SK-N-SH treated with all-trans-retinoic acid at 6 μM for 48 hours (cell line): ENCODE measurements around the gene CUL1.

Experiments used
- ATAC-seq: fragments of 200-7000 bp; cut with Tn5 transposase; 3 replicates; pipeline ENCODE4 v1.9.1; 2020; ENCODE audit warnings: mild to moderate bottlenecking, moderate library complexity
- ARNTL ChIP-seq: fragments of 450-650 bp; formaldehyde crosslinking; IDR thresholded peaks from 2 replicates; pipeline ENCODE4 v1.5.0; 2020; ENCODE audit warnings: low read depth, mild to moderate bottlenecking, moderate library complexity, borderline replicate concordance
- BACH2 ChIP-seq: fragments of 250-450 bp; sonication (Bioruptor Pico); IDR thresholded peaks from 2 replicates; pipeline ENCODE4 v1.9.0; 2021; ENCODE audit warnings: mild to moderate bottlenecking, borderline replicate concordance
- CSDC2 ChIP-seq: fragments of 250-450 bp; sonication (Bioruptor Pico); IDR thresholded peaks from 2 replicates; pipeline ENCODE4 v1.5.0; 2020; ENCODE audit warnings: mild to moderate bottlenecking, moderate library complexity
- ESRRG ChIP-seq: fragments of 250-450 bp; sonication (Bioruptor Pico); IDR thresholded peaks from 2 replicates; pipeline ENCODE4 v1.6.1; 2021; ENCODE audit warnings: mild to moderate bottlenecking
- GLIS3 ChIP-seq: fragments of 250-450 bp; sonication (Bioruptor Pico); IDR thresholded peaks from 2 replicates; pipeline ENCODE4 v1.5.0; 2020; ENCODE audit warnings: mild to moderate bottlenecking, moderate library complexity
- ISL1 ChIP-seq: fragments of 250-450 bp; sonication (Bioruptor Pico); IDR thresholded peaks from 2 replicates; pipeline ENCODE4 v2.1.2; 2022; ENCODE audit warnings: mild to moderate bottlenecking, moderate library complexity
- OSR1 ChIP-seq: fragments of 250-450 bp; sonication (Bioruptor Pico); IDR thresholded peaks from 2 replicates; pipeline ENCODE4 v1.8.0; 2022; ENCODE audit warnings: moderate library complexity, mild to moderate bottlenecking, inconsistent platforms
- PPARA ChIP-seq: fragments of 250-450 bp; sonication (Bioruptor Pico); IDR thresholded peaks from 2 replicates; pipeline ENCODE4 v1.5.0; 2020; ENCODE audit warnings: mild to moderate bottlenecking, borderline replicate concordance
- RARB ChIP-seq: fragments of 250-450 bp; sonication (Bioruptor Pico); IDR thresholded peaks from 2 replicates; pipeline ENCODE4 v1.8.0; 2021; ENCODE audit warnings: mild to moderate bottlenecking, moderate library complexity
- SNAI2 ChIP-seq: fragments of 250-450 bp; sonication (Bioruptor Pico); IDR thresholded peaks from 2 replicates; pipeline ENCODE4 v1.5.0; 2020; ENCODE audit warnings: mild to moderate bottlenecking, moderate library complexity
- TCF4 ChIP-seq: fragments of 250-450 bp; sonication (Bioruptor Pico); IDR thresholded peaks from 2 replicates; pipeline ENCODE4 v1.8.0; 2021; ENCODE audit warnings: mild to moderate bottlenecking, moderate library complexity, borderline replicate concordance
- TOX ChIP-seq: fragments of 250-450 bp; sonication (Bioruptor Pico); IDR thresholded peaks from 2 replicates; pipeline ENCODE4 v1.8.0; 2021; ENCODE audit warnings: mild to moderate bottlenecking, moderate library complexity, borderline replicate concordance
- TSHZ2 ChIP-seq: fragments of 250-450 bp; sonication (Bioruptor Pico); IDR thresholded peaks from 2 replicates; pipeline ENCODE4 v1.5.0; 2020; ENCODE audit warnings: mild to moderate bottlenecking, moderate library complexity
- ZC3H10 ChIP-seq: fragments of 250-450 bp; sonication (Bioruptor Pico); IDR thresholded peaks from 2 replicates; pipeline ENCODE4 v1.5.1; 2021; ENCODE audit warnings: mild to moderate bottlenecking, moderate library complexity
- ZFP3 ChIP-seq: fragments of 250-450 bp; sonication (Bioruptor Pico); IDR thresholded peaks from 2 replicates; pipeline ENCODE4 v1.5.0; 2020; ENCODE audit warnings: mild to moderate bottlenecking, moderate library complexity
- ZFP30 ChIP-seq: fragments of 450-650 bp; formaldehyde crosslinking; IDR thresholded peaks from 2 replicates; pipeline ENCODE4 v1.5.0; 2022; ENCODE audit warnings: mild to moderate bottlenecking, moderate library complexity
- ZNF565 ChIP-seq: fragments of 450-650 bp; formaldehyde crosslinking; conservative IDR thresholded peaks from 2 replicates; pipeline ENCODE4 v1.5.0; 2020; ENCODE audit warnings: low read depth, mild to moderate bottlenecking, moderate library complexity
- ZNF70 ChIP-seq: fragments of 450-650 bp; formaldehyde crosslinking; IDR thresholded peaks from 2 replicates; pipeline ENCODE4 v1.5.0; 2020; ENCODE audit warnings: mild to moderate bottlenecking, moderate library complexity
- ZNF8 ChIP-seq: fragments of 450-650 bp; formaldehyde crosslinking; IDR thresholded peaks from 2 replicates; pipeline ENCODE4 v1.5.0; 2020; ENCODE audit warnings: mild to moderate bottlenecking, moderate library complexity
- TF ChIP-seq, protein P1 (sequence below): fragments of 250-450 bp; sonication (Bioruptor Pico); IDR thresholded peaks from 2 replicates; pipeline ENCODE4 v1.5.1; 2021; ENCODE audit warnings: mild to moderate bottlenecking, moderate library complexity
- TF ChIP-seq, protein P2 (sequence below): fragments of 250-450 bp; sonication (Bioruptor Pico); IDR thresholded peaks from 2 replicates; pipeline ENCODE4 v1.8.0; 2021; ENCODE audit warnings: low read depth, mild to moderate bottlenecking, moderate library complexity, borderline replicate concordance
- TF ChIP-seq, protein P3 (sequence below): fragments of 250-450 bp; sonication (Bioruptor Pico); IDR thresholded peaks from 2 replicates; pipeline ENCODE4 v1.8.0; 2020; ENCODE audit warnings: mild to moderate bottlenecking, moderate library complexity, borderline replicate concordance

CUL1 gene

DNA sequence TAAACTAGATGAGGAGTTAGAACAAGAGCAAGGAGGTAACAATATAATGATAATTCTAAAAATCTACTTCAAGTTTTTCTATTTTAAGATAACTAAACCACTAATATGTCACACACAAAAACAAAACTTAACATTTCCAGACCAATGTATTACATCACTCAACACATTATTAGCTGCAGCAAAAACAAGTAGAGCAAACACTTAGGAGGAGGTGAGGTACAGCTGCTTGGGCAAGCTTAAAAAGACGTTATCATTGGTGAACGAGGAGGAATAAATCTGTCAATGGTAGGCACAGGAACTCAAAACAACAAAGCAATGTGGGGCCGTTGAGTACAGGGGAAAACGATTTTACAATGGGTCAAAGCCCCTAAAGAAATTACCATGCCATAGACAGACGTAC is 126.6 kb downstream of the CUL1 start:
- ATAC-seq = no peak
- TF ChIP-seq TSHZ2 (CRISPR knock-in tag) (no peak), ZFP3 (CRISPR knock-in tag) (no peak), RARB (CRISPR knock-in tag) (no peak), TOX (CRISPR knock-in tag) (no peak), ESRRG (CRISPR knock-in tag) (no peak), CSDC2 (CRISPR knock-in tag) (no peak), SNAI2 (no peak), ZNF70 (CRISPR knock-in tag) (no peak), BACH2 (no peak), OSR1 (CRISPR knock-in tag) (no peak), ARNTL (no peak)
- TF ChIP-seq, protein P1, sequence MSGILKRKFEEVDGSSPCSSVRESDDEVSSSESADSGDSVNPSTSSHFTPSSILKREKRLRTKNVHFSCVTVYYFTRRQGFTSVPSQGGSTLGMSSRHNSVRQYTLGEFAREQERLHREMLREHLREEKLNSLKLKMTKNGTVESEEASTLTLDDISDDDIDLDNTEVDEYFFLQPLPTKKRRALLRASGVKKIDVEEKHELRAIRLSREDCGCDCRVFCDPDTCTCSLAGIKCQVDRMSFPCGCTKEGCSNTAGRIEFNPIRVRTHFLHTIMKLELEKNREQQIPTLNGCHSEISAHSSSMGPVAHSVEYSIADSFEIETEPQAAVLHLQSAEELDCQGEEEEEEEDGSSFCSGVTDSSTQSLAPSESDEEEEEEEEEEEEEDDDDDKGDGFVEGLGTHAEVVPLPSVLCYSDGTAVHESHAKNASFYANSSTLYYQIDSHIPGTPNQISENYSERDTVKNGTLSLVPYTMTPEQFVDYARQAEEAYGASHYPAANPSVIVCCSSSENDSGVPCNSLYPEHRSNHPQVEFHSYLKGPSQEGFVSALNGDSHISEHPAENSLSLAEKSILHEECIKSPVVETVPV = no peak

DNA sequence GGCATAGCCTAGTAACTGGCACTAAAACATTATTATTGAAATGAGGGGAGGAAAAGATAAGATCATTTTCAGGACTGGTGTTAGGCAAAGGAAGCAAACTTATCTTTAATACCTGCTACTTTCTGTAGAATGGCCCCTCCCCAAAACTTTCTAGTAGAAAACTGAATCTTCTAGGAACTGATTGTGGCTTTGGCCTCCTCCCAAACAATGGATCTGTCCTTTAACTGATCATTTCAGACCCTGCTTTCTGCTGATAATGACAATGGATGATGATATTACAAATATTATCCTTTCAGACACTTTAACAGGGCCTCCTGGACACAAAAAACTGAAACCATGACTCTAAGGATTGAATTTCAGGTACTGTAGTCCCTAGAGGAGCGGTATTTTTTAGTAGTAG is 130.3 kb downstream of the CUL1 start:
- no peak for ATAC-seq
- TF ChIP-seq TCF4 (CRISPR knock-in tag) (no peak), OSR1 (CRISPR knock-in tag) (no peak), ISL1 (no peak), RARB (CRISPR knock-in tag) (no peak), PPARA (CRISPR knock-in tag) (no peak), GLIS3 (CRISPR knock-in tag) (no peak), SNAI2 (no peak), ZFP30 (CRISPR knock-in tag) (no peak), ARNTL (no peak), CSDC2 (CRISPR knock-in tag) (no peak), ZNF565 (CRISPR knock-in tag) (no peak), TOX (CRISPR knock-in tag) (no peak), ZFP3 (CRISPR knock-in tag) (no peak), ZC3H10 (CRISPR knock-in tag) (no peak), ZNF8 (CRISPR knock-in tag) (no peak), TSHZ2 (CRISPR knock-in tag) (no peak)
- TF ChIP-seq, protein P2, sequence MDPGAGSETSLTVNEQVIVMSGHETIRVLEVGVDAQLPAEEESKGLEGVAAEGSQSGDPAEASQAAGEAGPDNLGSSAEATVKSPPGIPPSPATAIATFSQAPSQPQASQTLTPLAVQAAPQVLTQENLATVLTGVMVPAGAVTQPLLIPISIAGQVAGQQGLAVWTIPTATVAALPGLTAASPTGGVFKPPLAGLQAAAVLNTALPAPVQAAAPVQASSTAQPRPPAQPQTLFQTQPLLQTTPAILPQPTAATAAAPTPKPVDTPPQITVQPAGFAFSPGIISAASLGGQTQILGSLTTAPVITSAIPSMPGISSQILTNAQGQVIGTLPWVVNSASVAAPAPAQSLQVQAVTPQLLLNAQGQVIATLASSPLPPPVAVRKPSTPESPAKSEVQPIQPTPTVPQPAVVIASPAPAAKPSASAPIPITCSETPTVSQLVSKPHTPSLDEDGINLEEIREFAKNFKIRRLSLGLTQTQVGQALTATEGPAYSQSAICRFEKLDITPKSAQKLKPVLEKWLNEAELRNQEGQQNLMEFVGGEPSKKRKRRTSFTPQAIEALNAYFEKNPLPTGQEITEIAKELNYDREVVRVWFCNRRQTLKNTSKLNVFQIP (CRISPR knock-in tag) = no peak

GRCh38 chr7:148830897-148831692 is 132.4 kb downstream of the CUL1 start:
- no peak for ATAC-seq
- TF ChIP-seq, protein P1 = no peak
- TF ChIP-seq ESRRG (CRISPR knock-in tag) (no peak), RARB (CRISPR knock-in tag) (no peak), PPARA (CRISPR knock-in tag) (no peak), TCF4 (CRISPR knock-in tag) (no peak), TSHZ2 (CRISPR knock-in tag) (no peak), ISL1 (no peak), ZNF70 (CRISPR knock-in tag) (no peak)
- TF ChIP-seq, protein P3, sequence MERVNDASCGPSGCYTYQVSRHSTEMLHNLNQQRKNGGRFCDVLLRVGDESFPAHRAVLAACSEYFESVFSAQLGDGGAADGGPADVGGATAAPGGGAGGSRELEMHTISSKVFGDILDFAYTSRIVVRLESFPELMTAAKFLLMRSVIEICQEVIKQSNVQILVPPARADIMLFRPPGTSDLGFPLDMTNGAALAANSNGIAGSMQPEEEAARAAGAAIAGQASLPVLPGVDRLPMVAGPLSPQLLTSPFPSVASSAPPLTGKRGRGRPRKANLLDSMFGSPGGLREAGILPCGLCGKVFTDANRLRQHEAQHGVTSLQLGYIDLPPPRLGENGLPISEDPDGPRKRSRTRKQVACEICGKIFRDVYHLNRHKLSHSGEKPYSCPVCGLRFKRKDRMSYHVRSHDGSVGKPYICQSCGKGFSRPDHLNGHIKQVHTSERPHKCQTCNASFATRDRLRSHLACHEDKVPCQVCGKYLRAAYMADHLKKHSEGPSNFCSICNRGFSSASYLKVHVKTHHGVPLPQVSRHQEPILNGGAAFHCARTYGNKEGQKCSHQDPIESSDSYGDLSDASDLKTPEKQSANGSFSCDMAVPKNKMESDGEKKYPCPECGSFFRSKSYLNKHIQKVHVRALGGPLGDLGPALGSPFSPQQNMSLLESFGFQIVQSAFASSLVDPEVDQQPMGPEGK = no peak
